Panc1 (cell line): ENCODE results near the gene AFF3.

Source experiments
- CTCF ChIP-seq: fragments of 450-650 bp; IDR thresholded peaks from 2 replicates; pipeline ENCODE4 v1.5.1; 2017; ENCODE audit warnings: mild to moderate bottlenecking
- REST ChIP-seq, 2 experiments: IDR thresholded peaks; 2 replicates each; pipeline ENCODE4 v1.6.1; 2011 to 2012; ENCODE audit warnings: low read depth in 2 of 2, control low read depth in 1 of 2, low read length in 1 of 2, mild to moderate bottlenecking in 1 of 2, moderate library complexity in 1 of 2; ENCODE audit not compliant: insufficient read depth in 1 of 2

GRCh38 chr2:99576775-99577174 lies 565.6 kb downstream of the AFF3 start:
- TF ChIP-seq CTCF (no peak), REST (IDR thresholded peaks at IDR 0.05; ENCODE audit: insufficient read depth in 1 of 2, low read depth in 2 of 2, low read length in 1 of 2) (no peak)
